OCI-LY3 (cell line): ENCODE data around the gene TPPP2.

Source experiments
- H2AFZ ChIP-seq: fragments of 200-600, 300-600 bp; shearing (Covaris generic); 2 replicates; pipeline ENCODE4 v1.6.0; 2014; ENCODE audit warnings: antibody characterized with exemption, low read depth, low read length
- H3K27ac ChIP-seq: fragments of 200-600, 300-600 bp; sonication (generic); 2 replicates; pipeline ENCODE4 v1.5.1; 2014; ENCODE audit warnings: mild to moderate bottlenecking, low read length, moderate library complexity, mixed read lengths
- H3K27me3 ChIP-seq: fragments of 200-600, 300-600 bp; sonication (generic); 2 replicates; pipeline ENCODE4 v1.6.1; 2014; ENCODE audit warnings: low read depth, low read length, mixed read lengths
- H3K36me3 ChIP-seq: fragments of 200-600, 300-600 bp; sonication (generic); replicated peaks from 2 replicates; pipeline ENCODE3; 2014; ENCODE audit warnings: low read depth, low read length, mixed read lengths
- H3K4me1 ChIP-seq: fragments of 300-600, 200-600 bp; sonication (generic); 2 replicates; pipeline ENCODE4 v1.6.1; 2014; ENCODE audit warnings: low read length, mixed read lengths
- H3K4me2 ChIP-seq: fragments of 200-600, 300-600 bp; sonication (generic); 2 replicates; pipeline ENCODE4 v1.6.1; 2014; ENCODE audit warnings: low read length, mixed read lengths
- H3K4me3 ChIP-seq: fragments of 300-600, 200-600 bp; sonication (generic); 2 replicates; pipeline ENCODE4 v1.5.1; 2014; ENCODE audit warnings: antibody characterized with exemption, mild to moderate bottlenecking, low read length, moderate library complexity
- H3K79me2 ChIP-seq: fragments of 300-600, 200-600 bp; shearing (Covaris generic); 2 replicates; pipeline ENCODE4 v1.6.1; 2014; ENCODE audit warnings: mild to moderate bottlenecking, low read length, mixed read lengths
- H3K9ac ChIP-seq: fragments of 300-600, 200-600 bp; shearing (Covaris generic); 2 replicates; pipeline ENCODE4 v1.6.0; 2014; ENCODE audit warnings: mild to moderate bottlenecking, low read length, moderate library complexity
- H3K9me3 ChIP-seq: fragments of 200-600, 300-600 bp; shearing (Covaris generic); 2 replicates; pipeline ENCODE4 v1.6.1; 2014; ENCODE audit warnings: low read length, mixed read lengths; ENCODE audit not compliant: insufficient read depth
- H4K20me1 ChIP-seq: fragments of 200-600, 300-600 bp; sonication (generic); 2 replicates; pipeline ENCODE4 v1.6.1; 2016; ENCODE audit warnings: low read length, mixed read lengths; ENCODE audit not compliant: insufficient read depth
- EZH2phosphoT487 ChIP-seq: fragments of 200-600 bp; shearing (Covaris generic); IDR thresholded peaks from 2 replicates; pipeline ENCODE4 v1.6.1; 2018; ENCODE audit warnings: antibody characterized with exemption, mixed run types, low read depth
- TF ChIP-seq, protein P1 (sequence below): fragments of 200-600, 300-600 bp; sonication (generic); IDR thresholded peaks from 2 replicates; pipeline ENCODE4 v1.5.1; 2014; ENCODE audit warnings: antibody characterized with exemption, low read length, low read depth

Gene TPPP2

DNA sequence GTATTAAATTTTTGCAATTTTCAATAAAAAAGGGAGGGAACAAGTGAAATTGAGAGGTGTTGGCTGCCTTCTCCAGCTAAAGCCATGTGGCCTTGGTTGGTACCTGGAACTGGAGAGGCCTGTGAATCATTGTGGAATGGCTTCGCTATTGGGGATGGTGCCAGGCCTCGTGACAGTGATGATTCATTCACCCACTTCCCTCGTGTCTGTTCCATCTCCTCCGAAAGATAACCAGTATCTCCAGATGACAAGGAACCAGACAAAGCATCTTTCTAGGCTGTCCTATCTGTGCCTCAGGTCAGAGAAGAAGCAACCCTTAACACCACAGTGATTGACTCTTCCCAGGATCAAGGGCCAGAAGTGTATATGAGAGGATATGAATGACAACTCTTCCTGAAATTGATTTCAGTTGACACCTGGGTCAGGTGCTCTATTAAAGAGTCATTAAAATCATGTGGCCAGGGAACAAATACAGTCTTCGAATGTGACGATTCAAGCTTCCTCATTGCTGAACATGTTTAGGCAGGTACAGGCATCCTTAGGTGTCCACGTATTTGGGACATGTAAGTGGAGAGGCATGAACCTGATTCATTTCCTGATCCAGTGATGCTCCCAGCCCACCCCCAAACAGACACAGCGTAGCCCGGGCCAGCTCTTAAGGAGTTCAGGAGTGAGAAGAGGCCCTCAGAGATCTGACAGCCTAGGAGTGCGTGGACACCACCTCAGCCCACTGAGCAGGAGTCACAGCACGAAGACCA, 11.8 kb downstream of the TPPP2 start, which contains the start of gene RNASE7:
TSS of gene RNASE7 (plus strand) at position 687 of the 758 bp plus-strand sequence. CDS start 631 bp downstream, outside the sequence.
- H3K9ac ChIP-seq = no peak within 1 kb of the TSS
- H4K20me1 ChIP-seq = no peaks in the 10 kb centered on the region
- no peaks in the 10 kb centered on the region for H3K36me3 ChIP-seq
- H3K27me3 ChIP-seq = peaks cover 37% of the 10 kb centered on the region
- no peak within 1 kb of the TSS for H3K4me2 ChIP-seq
- H3K27ac ChIP-seq = no peak within 1 kb of the TSS
- no peak within 1 kb of the TSS for H3K4me3 ChIP-seq
- H3K9me3 ChIP-seq = no peaks in the 10 kb centered on the region
- no peak for TF ChIP-seq EZH2phosphoT487
- TF ChIP-seq, protein P1, sequence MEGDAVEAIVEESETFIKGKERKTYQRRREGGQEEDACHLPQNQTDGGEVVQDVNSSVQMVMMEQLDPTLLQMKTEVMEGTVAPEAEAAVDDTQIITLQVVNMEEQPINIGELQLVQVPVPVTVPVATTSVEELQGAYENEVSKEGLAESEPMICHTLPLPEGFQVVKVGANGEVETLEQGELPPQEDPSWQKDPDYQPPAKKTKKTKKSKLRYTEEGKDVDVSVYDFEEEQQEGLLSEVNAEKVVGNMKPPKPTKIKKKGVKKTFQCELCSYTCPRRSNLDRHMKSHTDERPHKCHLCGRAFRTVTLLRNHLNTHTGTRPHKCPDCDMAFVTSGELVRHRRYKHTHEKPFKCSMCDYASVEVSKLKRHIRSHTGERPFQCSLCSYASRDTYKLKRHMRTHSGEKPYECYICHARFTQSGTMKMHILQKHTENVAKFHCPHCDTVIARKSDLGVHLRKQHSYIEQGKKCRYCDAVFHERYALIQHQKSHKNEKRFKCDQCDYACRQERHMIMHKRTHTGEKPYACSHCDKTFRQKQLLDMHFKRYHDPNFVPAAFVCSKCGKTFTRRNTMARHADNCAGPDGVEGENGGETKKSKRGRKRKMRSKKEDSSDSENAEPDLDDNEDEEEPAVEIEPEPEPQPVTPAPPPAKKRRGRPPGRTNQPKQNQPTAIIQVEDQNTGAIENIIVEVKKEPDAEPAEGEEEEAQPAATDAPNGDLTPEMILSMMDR = no peak
- no peak within 1 kb of the TSS for H2AFZ ChIP-seq
- H3K4me1 ChIP-seq = no peaks in the 10 kb centered on the region
- no peaks in the 10 kb centered on the region for H3K79me2 ChIP-seq

DNA sequence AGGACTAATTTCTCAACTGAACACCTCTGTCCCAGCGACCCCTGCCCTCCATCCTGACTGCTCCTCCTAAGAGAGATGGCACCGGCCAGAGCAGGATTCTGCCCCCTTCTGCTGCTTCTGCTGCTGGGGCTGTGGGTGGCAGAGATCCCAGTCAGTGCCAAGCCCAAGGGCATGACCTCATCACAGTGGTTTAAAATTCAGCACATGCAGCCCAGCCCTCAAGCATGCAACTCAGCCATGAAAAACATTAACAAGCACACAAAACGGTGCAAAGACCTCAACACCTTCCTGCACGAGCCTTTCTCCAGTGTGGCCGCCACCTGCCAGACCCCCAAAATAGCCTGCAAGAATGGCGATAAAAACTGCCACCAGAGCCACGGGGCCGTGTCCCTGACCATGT, 12.9 kb downstream of the TPPP2 start:
- Histone ChIP-seq H3K4me2 (no peak overlapping the region), H3K9me3 (no peaks in the 10 kb centered on the region), H3K9ac (no peak overlapping the region)

DNA sequence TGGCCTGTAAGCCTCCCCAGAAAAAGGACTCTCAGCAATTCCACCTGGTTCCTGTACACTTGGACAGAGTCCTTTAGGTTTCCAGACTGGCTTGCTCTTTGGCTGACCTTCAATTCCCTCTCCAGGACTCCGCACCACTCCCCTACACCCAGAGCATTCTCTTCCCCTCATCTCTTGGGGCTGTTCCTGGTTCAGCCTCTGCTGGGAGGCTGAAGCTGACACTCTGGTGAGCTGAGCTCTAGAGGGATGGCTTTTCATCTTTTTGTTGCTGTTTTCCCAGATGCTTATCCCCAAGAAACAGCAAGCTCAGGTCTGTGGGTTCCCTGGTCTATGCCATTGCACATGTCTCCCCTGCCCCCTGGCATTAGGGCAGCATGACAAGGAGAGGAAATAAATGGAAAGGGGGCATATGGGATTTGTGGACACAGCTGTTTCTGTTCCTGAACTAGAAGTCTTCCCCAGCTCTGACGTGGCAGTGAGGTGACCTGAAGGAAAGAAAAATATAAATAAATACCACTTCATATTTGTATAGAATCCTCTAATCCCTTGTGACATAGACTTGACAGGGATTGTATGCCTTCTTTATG, 13.5 kb downstream of the TPPP2 start:
- H3K27ac ChIP-seq = no peak overlapping the region
- peaks cover 35% of the 10 kb centered on the region for H3K27me3 ChIP-seq
- TF ChIP-seq EZH2phosphoT487 = no peak
- TF ChIP-seq, protein P1 = no peak
- no peak overlapping the region for H2AFZ ChIP-seq
- H3K9me3 ChIP-seq = no peaks in the 10 kb centered on the region
- no peak overlapping the region for H3K9ac ChIP-seq
- no peak overlapping the region for H3K4me2 ChIP-seq
- no peaks in the 10 kb centered on the region for H3K36me3 ChIP-seq
- H3K4me1 ChIP-seq = no peaks in the 10 kb centered on the region
- H4K20me1 ChIP-seq = no peaks in the 10 kb centered on the region
- H3K79me2 ChIP-seq = no peaks in the 10 kb centered on the region
- H3K4me3 ChIP-seq = no peak overlapping the region

More for the DNA sequence above, 12.9 kb downstream of the TPPP2 start:
- no peaks in the 10 kb centered on the region for H3K36me3 ChIP-seq
- H3K4me3 ChIP-seq = no peak overlapping the region
- peaks cover 38% of the 10 kb centered on the region for H3K27me3 ChIP-seq
- no peaks in the 10 kb centered on the region for H3K4me1 ChIP-seq
- H4K20me1 ChIP-seq = no peaks in the 10 kb centered on the region
- no peak overlapping the region for H2AFZ ChIP-seq
- H3K79me2 ChIP-seq = no peaks in the 10 kb centered on the region
- H3K27ac ChIP-seq = no peak overlapping the region
- TF ChIP-seq EZH2phosphoT487 = no peak
- TF ChIP-seq, protein P1 = no peak

DNA sequence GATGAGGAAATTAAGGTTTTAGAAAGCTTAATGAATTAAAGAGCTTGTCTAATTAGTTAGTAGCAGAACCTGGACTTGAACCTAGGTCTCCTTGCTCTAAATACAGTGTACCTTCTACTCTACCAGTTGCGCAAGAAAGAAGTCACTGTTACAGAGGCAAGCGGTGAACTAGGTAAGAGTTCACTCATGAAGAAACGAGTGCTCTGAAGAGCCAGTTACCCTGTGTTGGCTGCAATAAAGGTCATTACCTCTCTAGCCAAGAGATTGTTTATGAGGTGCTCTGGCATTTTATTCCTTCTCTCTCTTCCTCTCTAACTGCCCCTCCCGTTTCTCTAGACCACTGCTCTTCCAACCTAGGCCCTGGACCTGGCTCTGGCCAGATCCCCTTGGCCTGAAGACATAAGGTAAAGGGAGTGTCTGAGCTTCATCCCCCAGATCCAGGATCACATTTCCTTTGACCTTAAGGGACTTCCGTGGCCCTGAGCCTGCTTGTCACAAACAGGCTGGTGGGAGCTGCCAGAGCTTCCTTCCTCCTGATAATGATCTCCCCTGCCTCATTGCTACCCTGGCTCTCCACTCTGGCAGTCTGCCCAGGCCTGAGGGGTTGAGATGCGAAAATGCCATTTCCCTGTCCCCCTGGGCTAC, 14.1 kb downstream of the TPPP2 start:
- Histone ChIP-seq H3K27me3 (peaks cover 35% of the 10 kb centered on the region), H3K4me1 (no peaks in the 10 kb centered on the region), H3K27ac (no peak overlapping the region), H3K36me3 (no peaks in the 10 kb centered on the region), H4K20me1 (no peaks in the 10 kb centered on the region), H3K4me3 (no peak overlapping the region), H2AFZ (no peak overlapping the region), H3K79me2 (no peaks in the 10 kb centered on the region), H3K9me3 (no peaks in the 10 kb centered on the region), H3K4me2 (no peak overlapping the region), H3K9ac (no peak overlapping the region)
- TF ChIP-seq, protein P1 = no peak
- no peak for TF ChIP-seq EZH2phosphoT487
